GM12872 (cell line): ENCODE results near the gene ZCCHC14.

Source experiments
- CTCF ChIP-seq: IDR thresholded peaks from 3 replicates; pipeline ENCODE4 v1.5.1; 2011; ENCODE audit warnings: low read depth, mild to moderate bottlenecking, low read length, moderate library complexity; ENCODE audit not compliant: insufficient read depth

ZCCHC14 gene

DNA sequence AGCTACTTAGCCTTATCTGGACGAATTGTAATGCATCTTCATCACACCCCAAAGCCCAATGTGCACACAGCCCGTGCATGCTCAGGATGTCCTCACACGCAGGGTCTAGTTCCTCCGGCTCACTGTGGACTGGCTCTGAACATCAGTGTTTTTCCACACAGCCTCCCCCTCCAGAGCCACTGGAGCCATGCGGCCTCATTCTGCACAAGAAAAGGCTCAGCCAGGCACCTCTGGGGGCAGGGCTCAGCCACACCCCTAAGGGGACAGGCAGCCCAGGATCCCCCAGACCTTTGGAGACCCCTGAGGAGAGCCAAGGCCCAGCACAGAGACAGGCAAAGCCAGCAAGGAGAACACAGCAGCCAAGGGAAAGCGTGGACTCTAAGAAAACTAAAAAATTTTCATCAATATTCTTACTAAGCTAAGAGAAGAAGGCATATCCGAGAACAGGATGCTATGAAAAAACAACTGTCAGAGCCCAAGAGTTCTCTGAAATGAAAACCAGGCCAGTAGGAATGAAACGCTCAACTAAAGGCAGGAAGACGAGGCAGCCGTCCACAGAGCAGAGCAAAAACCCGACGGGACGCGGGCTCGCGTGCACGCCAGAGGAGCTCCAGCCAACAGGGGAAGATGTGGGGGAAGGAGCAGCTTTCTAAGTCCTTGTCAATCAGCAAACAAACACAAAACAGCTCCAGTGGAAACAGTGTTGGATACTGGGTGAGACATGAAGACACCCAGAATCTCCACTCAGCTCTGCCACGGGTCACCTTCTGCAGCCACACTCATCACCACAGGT lies 66.2 kb downstream of the ZCCHC14 start:
- TF ChIP-seq CTCF: no peak

DNA sequence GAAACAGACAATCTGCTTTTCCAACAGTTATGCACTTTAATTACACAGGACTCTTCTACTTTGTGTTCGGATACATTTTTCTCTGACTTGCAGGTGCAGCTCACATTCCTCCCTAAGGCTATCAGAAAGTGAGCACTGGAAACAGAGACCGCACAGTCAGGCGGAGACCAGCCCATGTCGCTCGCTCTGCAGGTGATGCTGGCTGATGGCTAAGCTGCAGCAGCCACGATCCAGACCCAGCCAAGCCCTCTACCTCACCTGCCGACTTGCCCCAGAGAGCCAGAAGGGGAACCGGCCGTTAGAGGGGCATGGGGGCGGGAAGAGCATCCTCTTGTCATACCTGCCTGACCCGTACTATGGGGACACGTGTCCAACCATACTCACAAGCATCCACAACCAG lies 66.9 kb downstream of the ZCCHC14 start:
- TF ChIP-seq CTCF: no peak

DNA sequence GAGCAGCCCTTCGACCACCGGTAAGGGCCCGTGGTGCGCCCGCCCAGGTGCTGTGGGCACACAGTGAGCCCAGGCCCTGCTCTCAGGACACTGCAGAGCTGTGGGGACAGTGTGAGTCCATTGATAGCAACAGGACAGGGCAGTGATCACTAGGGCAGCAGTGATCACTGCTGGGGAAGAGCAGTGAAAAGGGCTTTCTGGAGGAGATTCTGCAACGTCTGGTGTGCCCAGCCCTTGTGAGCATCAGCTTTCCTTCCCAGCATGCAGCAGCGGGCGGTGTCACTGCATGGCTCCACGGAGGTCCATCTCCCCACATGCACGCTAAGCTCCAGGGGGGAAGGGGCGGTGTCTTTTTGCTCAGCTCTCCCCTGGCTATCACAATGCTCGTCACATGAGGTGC lies 68.6 kb downstream of the ZCCHC14 start:
- no peak for TF ChIP-seq CTCF

DNA sequence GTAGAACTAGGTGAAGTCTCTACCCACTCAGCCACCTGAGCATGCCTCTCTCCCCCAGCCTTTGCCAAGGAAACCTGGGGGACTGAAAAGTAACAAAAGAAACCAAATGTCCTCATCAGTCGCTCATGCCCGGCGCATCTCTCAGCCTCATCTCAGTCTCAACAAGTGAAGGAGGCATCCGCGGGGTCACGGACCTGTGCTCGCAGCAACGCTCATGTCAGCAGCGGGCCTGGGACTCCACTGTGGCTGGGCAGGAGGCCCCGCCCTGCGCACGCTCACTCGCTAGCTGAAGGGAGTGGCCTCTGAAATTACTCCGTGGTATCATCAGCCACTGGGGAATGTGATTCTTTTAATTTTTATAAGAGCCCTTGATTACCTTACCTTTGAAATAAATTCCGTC lies 69.4 kb downstream of the ZCCHC14 start:
- TF ChIP-seq CTCF: no peak

DNA sequence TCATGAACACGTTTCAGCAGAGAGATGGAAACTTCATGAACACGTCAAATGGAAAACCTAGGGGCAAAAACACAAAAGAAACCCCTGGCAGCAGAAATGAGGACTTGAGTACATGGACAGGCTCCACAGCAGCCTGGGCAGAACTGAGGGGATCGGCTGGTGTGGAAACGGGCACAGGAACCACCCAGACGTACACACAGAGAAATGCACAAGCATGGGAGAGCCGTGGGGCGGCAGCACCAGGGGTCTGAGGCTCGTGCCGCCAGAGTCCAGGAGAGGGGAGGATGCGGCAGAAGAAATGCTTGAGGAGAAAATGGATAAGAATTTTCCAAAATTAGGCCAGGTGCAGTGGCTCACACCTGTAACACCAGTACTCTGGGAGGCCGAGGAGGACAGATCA lies 70.7 kb downstream of the ZCCHC14 start:
- no peak for TF ChIP-seq CTCF

- TF ChIP-seq CTCF: no peak
Measured at GRCh38 chr16:87421003-87421912, 71.6 kb downstream of the ZCCHC14 start.
